ENCODE data around the gene RBP4. TPM values are rescaled to one million over a fixed set of nuclear protein-coding genes. Genes with fewer than 3 reads are reported as not detected.

The RBP4 gene
- polyA plus RNA-seq, 1 of the 3 experiments (the other 2 are of a cell fraction): not detected

- Histone ChIP-seq H2AFZ (ENCODE audit: low read depth) (no peak overlapping the region), H3K9me3 (no peaks in the 10 kb centered on the region), H3K4me3 (ENCODE audit: low read depth in 2 of 2, low read length in 1 of 2) (no peak overlapping the region), H3K9ac (no peak overlapping the region), H3F3A (replicated peaks; ENCODE audit: insufficient read depth) (no peaks in the 10 kb centered on the region), H3K79me2 (ENCODE audit: insufficient read depth) (no peaks in the 10 kb centered on the region), H3K4me1 (ENCODE audit: control insufficient read depth in 1 of 2, insufficient read depth in 2 of 2, low read depth in 1 of 2, low read length in 1 of 2) (no peaks in the 10 kb centered on the region), H3K9me2 (no peaks in the 10 kb centered on the region), H4K20me1 (ENCODE audit: insufficient read depth) (no peaks in the 10 kb centered on the region), H3K27me3 (ENCODE audit: insufficient read depth) (peaks cover 5% of the 10 kb centered on the region; the same call in 1 of the 2 replicates), H3K27ac (ENCODE audit: low read depth in 2 of 2, low read length in 1 of 2) (no peak overlapping the region), H3K36me3 (replicated peaks in 1 of 2; ENCODE audit: control insufficient read depth in 1 of 2, insufficient read depth in 2 of 2, low read length in 1 of 2) (no peaks in the 10 kb centered on the region), H3K4me2 (no peak overlapping the region)
- no peak for DNase-seq
- CTCF ChIA-PET: interaction anchor here (1.6 kb wide), 1 partner anchor 35 kb away, joined by 5 read pairs; no protein-coding TSS in a partner anchor
- TF ChIP-seq MXI1 (IDR thresholded peaks at IDR 0.05; ENCODE audit: low read depth, low read length) (no peak), FOXJ3 (CRISPR knock-in tag; IDR thresholded peaks at IDR 0.05) (no peak), FOSL2 (IDR thresholded peaks at IDR 0.05; ENCODE audit: borderline replicate concordance, low read depth) (no peak), PBX3 (IDR thresholded peaks at IDR 0.05) (no peak), RXRA (IDR thresholded peaks at IDR 0.05; ENCODE audit: borderline replicate concordance, low read depth) (no peak), TEAD4 (IDR thresholded peaks at IDR 0.05; ENCODE audit: borderline replicate concordance, insufficient read depth) (no peak), FOXM1 (IDR thresholded peaks at IDR 0.05; ENCODE audit: low read depth) (no peak), CTCF (IDR thresholded peaks at IDR 0.05) (no peak), SMC3 (IDR thresholded peaks at IDR 0.05; ENCODE audit: low read depth, low read length) (no peak), GABPA (IDR thresholded peaks at IDR 0.05; ENCODE audit: low read depth) (no peak), MAX (IDR thresholded peaks at IDR 0.05; ENCODE audit: low read depth) (no peak), RCOR1 (IDR thresholded peaks at IDR 0.05; ENCODE audit: low read length) (no peak), NRF1 (IDR thresholded peaks at IDR 0.05; ENCODE audit: low read depth, low read length) (no peak), USF2 (IDR thresholded peaks at IDR 0.05; ENCODE audit: borderline replicate concordance, low read depth, low read length) (no peak), CHD2 (IDR thresholded peaks at IDR 0.05; ENCODE audit: low read length, partially characterized antibody) (no peak), RAD21 (IDR thresholded peaks at IDR 0.05; ENCODE audit: low read length) (no peak), TCF12 (IDR thresholded peaks at IDR 0.05) (no peak)
- POLR2A ChIA-PET: no interaction called here
- WGBS (ENCODE audit: low lambda C conversion rate): 57% methylated on average over 14 of the region's 15 CpGs
These were observed 11.1 kb downstream of the RBP4 start for GRCh38 chr10:93589648-93590562.
